PC-9 (cell line): ENCODE results near the gene MRPS5. TPM values are rescaled to one million over a fixed set of nuclear protein-coding genes. Genes with fewer than 3 reads are reported as not detected.

Source experiments
- BruUV-seq: library from RNA; stranded (reverse); fragments of 400-500 nt; replicated peaks from 2 replicates; lab custom pipeline; 2021; lab: Mats Ljungman, UMichigan
- CTCF ChIA-PET: fragments of 300-600 bp; sonication (Branson Sonifier 250); formaldehyde crosslinking; loops from one replicate; lab custom pipeline; 2022; ENCODE audit warnings: antibody characterized with exemption; lab: Charles Lee
- POLR2A ChIA-PET: fragments of 300-600 bp; sonication (Branson Sonifier 250); formaldehyde crosslinking; loops from one replicate; lab custom pipeline; 2022; ENCODE audit warnings: antibody characterized with exemption; ENCODE audit not compliant: unreplicated experiment; lab: Charles Lee
- DNase-seq, 2 experiments: peaks; one replicate each; pipeline versions ENCODE4 v3.0.0 to v3.0.0-alpha.2; 2015 to 2022; ENCODE audit warnings: mixed read lengths in 1 of 2
- H2AFZ ChIP-seq: fragments of 200-600 bp; sonication (generic); 2 replicates; pipeline ENCODE4 v1.8.1; 2017; ENCODE audit warnings: antibody characterized with exemption
- H3F3A ChIP-seq: fragments of 200-600 bp; sonication (generic); 2 replicates; pipeline ENCODE4 v1.8.1; 2017; ENCODE audit warnings: antibody characterized with exemption, mild to moderate bottlenecking, low read depth; ENCODE audit not compliant: insufficient read depth
- H3K27ac ChIP-seq: fragments of 200-600 bp; sonication (generic); 2 replicates; pipeline ENCODE4 v1.6.1; 2016; ENCODE audit warnings: mixed run types
- H3K27me3 ChIP-seq: fragments of 200-600 bp; sonication (generic); 2 replicates; pipeline ENCODE4 v1.6.1; 2016; ENCODE audit warnings: low read depth, mixed run types; ENCODE audit not compliant: insufficient read depth
- H3K36me3 ChIP-seq: fragments of 200-600 bp; sonication (generic); 2 replicates; pipeline ENCODE4 v1.6.1; 2016; ENCODE audit warnings: low read depth, mixed run types
- H3K4me1 ChIP-seq: fragments of 200-600 bp; sonication (generic); replicated peaks from 2 replicates; pipeline ENCODE4 v1.6.1; 2016; ENCODE audit warnings: mixed run types; ENCODE audit not compliant: insufficient read depth
- H3K4me2 ChIP-seq: fragments of 200-600 bp; sonication (generic); 2 replicates; pipeline ENCODE4 v1.6.1; 2017; ENCODE audit warnings: mixed run types
- H3K4me3 ChIP-seq: fragments of 200-600 bp; sonication (generic); 2 replicates; pipeline ENCODE4 v1.6.1; 2016; ENCODE audit warnings: mixed run types
- H3K79me2 ChIP-seq: fragments of 200-600 bp; sonication (generic); 2 replicates; pipeline ENCODE4 v1.6.1; 2017; ENCODE audit warnings: low read depth, mixed run types
- H3K9me2 ChIP-seq: fragments of 200-600 bp; sonication (generic); 2 replicates; pipeline ENCODE4 v1.8.1; 2017; ENCODE audit warnings: mild to moderate bottlenecking; ENCODE audit not compliant: insufficient read depth
- H3K9me3 ChIP-seq: fragments of 200-600 bp; sonication (generic); 2 replicates; pipeline ENCODE4 v1.8.1; 2016; ENCODE audit warnings: low read depth; ENCODE audit not compliant: insufficient read depth
- H4K20me1 ChIP-seq: fragments of 200-600 bp; sonication (generic); 2 replicates; pipeline ENCODE4 v1.8.1; 2017; ENCODE audit not compliant: insufficient read depth
- CTCF ChIP-seq: fragments of 200-600 bp; sonication (generic); conservative IDR thresholded peaks from 2 replicates; pipeline ENCODE4 v1.6.1; 2017; ENCODE audit warnings: mixed run types, antibody characterized with exemption, mild to moderate bottlenecking, moderate library complexity
- EZH2 ChIP-seq: fragments of 200-600 bp; sonication (generic); IDR thresholded peaks from 2 replicates; pipeline ENCODE4 v1.8.0; 2017; ENCODE audit warnings: antibody characterized with exemption, low read depth
- intact Hi-C: fragments of 100-400 bp; cut with micrococcal nuclease; formaldehyde crosslinking; loops from one replicate; pipeline ENCODE4 v1.10.0; 2022; ENCODE audit not compliant: unreplicated experiment
- total RNA-seq: library from RNA; stranded (reverse); gene quantifications from 2 replicates; pipeline ENCODE4 v1.2.3, GENCODE V29; 2021

The MRPS5 gene
- total RNA-seq, 1 experiment from 2014 or later = 69.0 TPM

GRCh38 chr2:95050385-95051300 lies 71.0 kb downstream of the MRPS5 start:
- peak overlapping the region; percentile 92 for H3K27ac ChIP-seq
- H4K20me1 ChIP-seq = no peaks in the 10 kb centered on the region
- H3K9me2 ChIP-seq = no peaks in the 10 kb centered on the region
- TF ChIP-seq CTCF = no peak
- no peak for TF ChIP-seq EZH2
- peaks cover 82% of the 10 kb centered on the region for H3K4me1 ChIP-seq
- H3K79me2 ChIP-seq = peaks cover 15% of the 10 kb centered on the region
- H3K9me3 ChIP-seq = no peaks in the 10 kb centered on the region
- H3K4me3 ChIP-seq = no peak overlapping the region
- no peak overlapping the region for H2AFZ ChIP-seq
- CTCF ChIA-PET = no interaction called here
- POLR2A ChIA-PET = no interaction called here
- DNase-seq = peak in 1 of 2 experiments; percentile 38
- H3K4me2 ChIP-seq = peak overlapping the region; percentile 27
- peaks cover 57% of the 10 kb centered on the region for H3F3A ChIP-seq
- no peaks in the 10 kb centered on the region for H3K27me3 ChIP-seq
- intact Hi-C loops = no loop called here
- peaks cover 41% of the 10 kb centered on the region for H3K36me3 ChIP-seq
- BruUV-seq = no TSS peak

- H4K20me1 ChIP-seq = no peaks in the 10 kb centered on the region
- H3K27ac ChIP-seq = peak overlapping the region; percentile 92; the same call in 1 of the 2 replicates
- H3F3A ChIP-seq = peaks cover 55% of the 10 kb centered on the region
- no peak overlapping the region for H2AFZ ChIP-seq
- CTCF ChIA-PET = no interaction called here
- H3K27me3 ChIP-seq = no peaks in the 10 kb centered on the region
- H3K36me3 ChIP-seq = peaks cover 43% of the 10 kb centered on the region
- H3K79me2 ChIP-seq = peaks cover 17% of the 10 kb centered on the region
- no peaks in the 10 kb centered on the region for H3K9me3 ChIP-seq
- no peak overlapping the region for H3K4me3 ChIP-seq
- TF ChIP-seq EZH2 = no peak
- no peak for TF ChIP-seq CTCF
- intact Hi-C loops = no loop called here
- BruUV-seq = no TSS peak
- 0 out of 2 replicates have a peak overlapping the region, but pooled peaks have one; percentile 27 for H3K4me2 ChIP-seq
- POLR2A ChIA-PET = no interaction called here
- H3K9me2 ChIP-seq = no peaks in the 10 kb centered on the region
- H3K4me1 ChIP-seq = peaks cover 76% of the 10 kb centered on the region
- DNase-seq = no peak
Observed at GRCh38 chr2:95049961-95050360, 71.6 kb downstream of the MRPS5 start.

GRCh38 chr2:95049683-95049955 lies 72.0 kb downstream of the MRPS5 start:
- Histone ChIP-seq H3K27ac (peak overlapping the region; percentile 92; the same call in 1 of the 2 replicates), H3K27me3 (no peaks in the 10 kb centered on the region), H3K36me3 (peaks cover 43% of the 10 kb centered on the region), H3K4me2 (no peak overlapping the region), H3F3A (peaks cover 56% of the 10 kb centered on the region), H3K9me2 (no peaks in the 10 kb centered on the region), H3K4me1 (peaks cover 72% of the 10 kb centered on the region), H2AFZ (no peak overlapping the region), H3K79me2 (peaks cover 20% of the 10 kb centered on the region), H3K4me3 (no peak overlapping the region), H3K9me3 (no peaks in the 10 kb centered on the region), H4K20me1 (no peaks in the 10 kb centered on the region)
- no peak for DNase-seq
- POLR2A ChIA-PET = no interaction called here
- CTCF ChIA-PET = no interaction called here
- intact Hi-C loops = no loop called here
- BruUV-seq = no TSS peak
- no peak for TF ChIP-seq CTCF
- TF ChIP-seq EZH2 = no peak
